ENCODE data around the gene ARHGDIG.
A peak's percentile ranks its signal among the peaks of the same experiment; 100 is the strongest.
"Not testable (repeated sequence)": the region's sequence is repeated elsewhere in the genome, so short reads cannot be mapped to it uniquely, and the experiment has no call there.

ARHGDIG gene

DNA sequence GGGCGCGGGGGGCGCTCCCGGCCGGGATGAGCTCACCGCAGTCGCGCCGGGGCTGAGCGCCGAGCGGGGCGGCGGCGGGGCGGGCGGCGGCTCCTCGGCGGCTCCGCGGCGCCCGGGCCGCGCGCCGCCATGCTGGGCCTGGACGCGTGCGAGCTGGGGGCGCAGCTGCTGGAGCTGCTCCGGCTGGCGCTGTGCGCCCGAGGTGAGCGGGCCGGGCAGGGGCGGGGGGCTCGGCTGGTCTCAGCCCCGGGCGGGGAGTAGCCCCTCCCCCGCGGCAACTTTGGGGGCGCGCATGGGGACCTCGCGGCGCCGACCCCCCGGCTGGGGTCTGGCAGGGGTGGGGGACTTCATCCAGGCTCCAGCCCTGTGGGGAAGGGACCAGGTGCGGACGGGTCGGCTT, at the start of gene ARHGDIG:
TSS of gene ARHGDIG (plus strand) at position 40 of the 400 bp plus-strand sequence. CDS start at position 130, 90 bp downstream.
- DNase-seq, result no peak

- no peak for DNase-seq
Observed at GRCh38 chr16:230949-231348, 49.4 kb upstream of the ARHGDIG start.

- DNase-seq, result peak; percentile 96
Observed at GRCh38 chr16:234468-235305, 45.7 kb upstream of the ARHGDIG start, which contains the start of gene FAM234A. Gene FAM234A (plus strand): TSS chr16:234821. CDS start chr16:254414, 19,593 bp downstream.

DNA sequence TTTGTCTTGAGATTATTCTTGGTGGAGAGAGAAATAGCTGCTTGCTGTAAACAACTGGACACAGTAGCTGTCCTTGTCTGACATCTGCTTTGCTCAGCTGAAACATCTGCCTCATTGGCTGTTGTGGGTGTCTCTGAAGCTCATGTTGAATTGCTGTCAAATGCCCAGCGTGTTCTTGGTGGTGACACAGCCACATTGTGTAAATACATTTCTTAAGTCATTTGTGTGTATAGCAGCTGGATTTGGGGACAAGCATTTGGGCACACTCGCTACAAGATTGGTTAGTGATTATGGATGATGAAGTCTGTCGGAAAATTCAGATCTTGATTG, 40.5 kb upstream of the ARHGDIG start:
- no peak for DNase-seq

GRCh38 chr16:240559-240958, 39.8 kb upstream of the ARHGDIG start:
- no peak for DNase-seq

DNA sequence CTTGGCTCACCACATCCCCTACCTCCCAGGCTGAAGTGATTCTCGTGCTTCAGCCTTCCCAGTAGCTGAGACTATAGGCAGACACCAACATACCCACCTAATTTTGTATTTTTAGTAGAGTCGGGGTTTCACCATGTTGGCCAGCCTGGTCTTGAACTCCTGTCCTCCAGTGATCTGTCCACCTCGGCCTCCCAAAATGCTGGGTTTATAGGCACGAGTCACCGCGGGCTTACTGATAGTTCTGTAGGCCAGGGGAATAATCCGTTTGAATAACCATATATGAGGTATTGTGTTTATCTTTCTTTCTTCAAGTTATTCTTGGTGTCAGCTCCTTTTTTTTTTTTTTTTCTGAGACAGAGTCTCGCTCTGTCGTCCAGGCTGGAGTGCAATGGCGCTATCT, 38.1 kb upstream of the ARHGDIG start:
- DNase-seq, result no peak

DNA sequence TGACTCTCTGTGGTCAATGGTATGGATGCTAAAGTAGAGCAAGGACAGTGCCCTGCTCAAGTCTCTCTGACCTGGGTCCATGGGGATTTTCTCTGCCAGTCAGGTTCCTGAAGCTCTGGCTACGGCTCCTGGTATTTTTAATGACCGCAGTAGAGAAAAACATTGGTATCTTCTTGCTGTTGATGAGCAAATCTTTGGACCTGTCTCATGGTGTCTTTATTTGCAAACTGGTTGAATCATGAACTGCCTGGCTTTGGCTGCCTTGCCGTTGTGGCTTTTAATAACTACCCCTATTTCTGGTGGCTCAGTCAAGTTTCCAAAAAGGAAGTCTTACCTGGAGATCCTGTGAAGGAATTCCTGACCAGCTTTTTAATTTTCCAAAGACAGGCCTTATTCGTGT, 37.0 kb upstream of the ARHGDIG start:
- no peak for DNase-seq

DNA sequence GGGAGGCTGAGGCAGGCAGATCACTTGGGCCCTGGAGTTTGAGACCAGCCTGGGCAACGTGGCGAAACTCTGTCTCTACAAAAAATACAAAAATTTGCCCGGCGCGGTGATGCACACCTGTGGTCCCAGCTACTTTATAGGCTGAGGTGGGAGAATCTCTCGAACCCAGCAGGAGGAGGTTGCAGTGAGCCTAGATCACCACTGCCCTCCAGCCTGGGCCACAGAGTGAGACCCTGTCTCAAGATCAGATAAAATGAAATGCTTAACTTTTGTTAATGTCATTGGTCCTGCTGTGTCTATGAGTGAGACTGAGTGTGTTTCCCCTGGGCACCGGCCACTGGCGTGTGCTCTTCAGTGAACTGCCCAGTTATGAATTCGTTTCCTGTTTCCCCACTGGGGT, 35.3 kb upstream of the ARHGDIG start:
- DNase-seq, result no peak

GRCh38 chr16:247027-247426, 33.4 kb upstream of the ARHGDIG start:
- no peak for DNase-seq

GRCh38 chr16:249431-249830, 31.0 kb upstream of the ARHGDIG start:
- no peak for DNase-seq

DNA sequence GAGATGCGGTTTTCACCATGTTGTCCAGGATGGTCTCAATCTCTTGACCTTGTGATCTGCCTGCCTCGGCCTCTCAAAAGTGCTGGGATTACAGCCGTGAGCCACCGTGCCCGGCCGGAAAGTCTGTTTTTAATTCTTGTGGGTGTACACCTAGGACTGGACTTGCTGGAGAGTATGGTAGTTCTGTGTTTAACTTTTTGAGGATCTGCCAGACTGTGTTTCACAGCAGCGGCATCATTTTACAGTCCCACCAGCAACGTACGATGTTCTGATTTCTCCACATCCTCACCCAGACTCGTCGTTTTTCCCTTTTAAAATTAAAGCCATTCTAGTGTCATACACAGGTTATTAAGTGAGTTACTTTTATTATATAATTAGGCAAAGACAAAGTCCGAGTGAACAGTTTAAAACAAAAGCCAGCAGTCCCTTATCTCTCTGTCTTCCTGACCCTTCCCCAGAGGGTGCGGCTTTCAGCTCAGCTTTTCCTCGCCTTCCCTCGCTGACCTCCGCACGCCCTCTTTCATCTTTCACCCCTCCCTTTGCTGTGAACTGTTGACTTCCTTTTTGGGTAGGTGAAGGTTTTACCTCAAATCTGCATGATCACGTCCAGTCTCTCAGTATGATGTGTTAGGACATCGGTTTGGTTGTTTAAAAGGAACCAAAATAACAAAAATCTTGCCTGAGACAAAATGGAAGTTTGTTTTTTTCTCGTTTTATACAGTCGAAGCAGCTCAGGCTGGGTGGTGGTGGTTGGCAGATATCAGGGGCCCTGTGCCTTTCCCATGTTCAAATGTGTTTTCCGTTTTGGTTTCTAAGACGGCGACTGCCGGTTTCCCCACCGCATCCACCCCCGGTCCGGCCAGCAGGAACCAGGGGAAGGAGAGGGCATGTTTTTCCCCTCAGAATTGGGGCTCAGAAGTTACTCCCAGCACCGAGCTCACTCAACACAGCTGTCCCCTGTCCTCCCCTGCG, 27.7 kb upstream of the ARHGDIG start:
- no peak for DNase-seq

DNA sequence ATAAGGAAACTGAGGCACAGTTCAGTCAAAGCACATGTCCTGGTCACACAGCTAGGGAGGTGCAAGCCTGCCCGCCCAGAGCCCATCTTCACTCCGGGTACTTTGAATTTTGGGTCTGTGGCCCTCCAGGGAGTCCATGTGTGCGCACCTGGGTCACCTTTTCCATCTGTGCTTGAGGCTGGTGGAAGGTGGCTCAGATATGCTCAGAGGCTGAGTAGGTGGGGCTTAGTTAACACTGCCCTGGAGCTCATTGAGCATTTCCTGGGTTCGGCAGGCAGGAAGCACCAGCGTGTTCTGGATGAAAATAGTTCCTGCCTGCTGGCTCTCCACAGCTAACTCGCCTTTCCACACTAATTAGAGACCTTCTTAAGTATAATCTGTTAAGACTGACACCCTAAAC, 26.6 kb upstream of the ARHGDIG start:
- DNase-seq, result no peak

- no peak for DNase-seq
Observed at GRCh38 chr16:254461-254860, 25.9 kb upstream of the ARHGDIG start.

DNA sequence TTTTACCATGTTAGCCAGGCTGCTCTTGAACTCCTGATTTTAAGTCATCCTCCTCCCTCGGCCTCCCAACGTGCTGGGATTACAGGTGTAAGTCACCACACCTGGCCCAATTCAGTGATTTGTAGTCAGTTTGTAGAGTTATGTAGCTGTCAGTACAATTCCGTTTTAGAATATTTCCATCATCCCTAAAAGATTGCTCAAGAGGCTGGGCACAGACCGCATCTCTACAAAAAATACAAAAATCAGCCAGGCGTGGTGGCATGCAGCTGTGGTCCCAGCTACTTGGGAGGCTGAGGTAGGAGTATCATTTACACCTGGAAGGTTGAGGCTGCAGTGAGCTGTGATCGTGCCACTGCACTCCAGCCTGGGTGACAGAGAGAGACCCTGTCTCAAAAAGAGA, 25.2 kb upstream of the ARHGDIG start:
- DNase-seq, result no peak

DNA sequence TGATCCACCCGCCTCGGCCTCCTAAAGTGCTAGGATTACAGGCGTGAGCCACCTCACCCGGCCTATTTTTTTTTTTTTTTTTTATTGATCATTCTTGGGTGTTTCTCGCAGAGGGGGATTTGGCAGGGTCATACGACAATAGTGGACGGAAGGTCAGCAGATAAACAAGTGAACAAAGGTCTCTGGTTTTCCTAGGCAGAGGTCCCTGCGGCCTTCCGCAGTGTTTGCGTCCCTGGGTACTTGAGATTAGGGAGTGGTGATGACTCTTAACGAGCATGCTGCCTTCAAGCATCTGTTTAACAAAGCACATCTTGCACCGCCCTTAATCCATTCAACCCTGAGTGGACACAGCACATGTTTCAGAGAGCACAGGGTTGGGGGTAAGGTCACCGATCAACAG, 22.3 kb upstream of the ARHGDIG start:
- not testable (repeated sequence) for DNase-seq

- DNase-seq, result no peak
Observed at GRCh38 chr16:259226-259625, 21.2 kb upstream of the ARHGDIG start.

GRCh38 chr16:259814-260253, 20.6 kb upstream of the ARHGDIG start:
- DNase-seq, result peak; percentile 47

DNA sequence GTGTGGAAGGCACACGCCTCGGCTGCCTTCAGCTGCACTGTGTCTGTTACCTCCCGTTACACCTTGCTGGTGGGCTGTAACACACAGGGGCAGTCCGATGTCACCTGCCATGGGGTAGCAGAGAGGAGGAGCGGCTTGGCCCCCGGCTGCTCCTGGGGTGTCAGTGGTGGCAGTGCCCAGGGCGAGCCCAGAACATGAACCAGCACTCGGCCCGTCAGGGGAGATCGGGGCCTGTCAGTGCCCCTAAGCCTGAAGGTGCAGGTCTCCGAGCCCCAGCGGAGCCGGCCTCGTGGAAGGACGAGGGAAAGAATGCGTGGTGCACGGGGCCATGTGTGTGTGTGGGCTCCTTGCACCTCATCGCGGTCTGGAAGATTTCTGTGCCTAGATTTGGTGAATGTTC, 20.1 kb upstream of the ARHGDIG start:
- DNase-seq, result no peak

DNA sequence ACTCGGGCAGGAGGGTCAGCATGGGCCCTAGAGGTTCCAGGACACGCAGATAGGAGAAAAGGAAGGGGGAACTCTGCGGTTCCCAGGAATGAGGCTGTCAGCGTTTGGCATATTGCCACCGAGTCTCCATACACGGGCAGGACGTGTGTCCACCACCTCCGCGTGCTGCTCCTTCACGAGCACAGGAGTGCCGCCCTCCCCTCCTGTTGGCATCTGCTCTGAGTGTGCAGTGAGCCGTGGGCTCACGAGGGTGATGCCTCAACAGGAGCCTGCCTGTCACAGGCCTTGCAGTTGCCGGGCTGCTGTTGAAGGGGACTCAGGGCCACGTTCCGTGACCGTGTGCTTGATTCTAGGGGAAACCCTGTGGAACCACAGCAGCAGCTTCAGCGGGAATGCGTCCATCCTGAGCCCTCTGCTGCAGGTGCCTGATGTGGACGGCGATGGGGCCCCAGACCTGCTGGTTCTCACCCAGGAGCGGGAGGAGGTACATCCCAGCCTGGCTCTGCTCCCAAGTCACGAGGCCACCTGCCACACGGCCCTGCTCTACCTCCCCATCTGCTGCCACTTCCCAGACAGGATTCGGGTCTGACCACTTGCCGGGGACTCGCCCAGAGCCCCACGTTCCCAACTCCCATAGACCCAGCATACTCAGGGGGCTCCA, 19.2 kb upstream of the ARHGDIG start:
- DNase-seq, result no peak

GRCh38 chr16:262121-262745, 18.2 kb upstream of the ARHGDIG start:
- peak; percentile 49 for DNase-seq

DNA sequence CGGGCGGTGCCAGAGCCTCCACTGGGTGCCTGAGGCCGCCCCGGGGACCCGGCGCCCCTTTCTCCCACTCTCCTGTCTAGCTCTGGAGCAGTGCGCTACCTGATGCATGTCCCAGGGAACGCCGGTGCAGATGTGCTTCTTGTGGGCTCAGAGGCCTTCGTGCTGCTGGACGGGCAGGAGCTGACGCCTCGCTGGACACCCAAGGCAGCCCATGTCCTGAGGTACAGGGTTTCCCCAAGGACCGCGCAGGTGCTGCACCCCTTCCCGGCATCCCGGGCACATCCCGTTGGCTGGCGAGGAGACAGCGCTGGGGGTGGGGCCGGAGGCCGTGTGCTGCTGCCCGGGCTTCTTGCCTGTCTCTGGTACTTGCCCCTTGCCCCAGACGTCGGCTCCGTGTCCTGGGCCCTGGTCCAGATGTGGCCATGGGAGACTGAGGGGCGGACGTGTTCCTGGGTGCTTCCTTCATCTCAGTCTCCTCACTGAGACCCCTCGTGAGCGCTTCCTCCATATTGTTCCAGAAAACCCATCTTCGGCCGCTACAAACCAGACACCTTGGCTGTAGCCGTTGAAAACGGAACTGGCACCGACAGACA, 17.1 kb upstream of the ARHGDIG start:
- DNase-seq, result no peak

DNA sequence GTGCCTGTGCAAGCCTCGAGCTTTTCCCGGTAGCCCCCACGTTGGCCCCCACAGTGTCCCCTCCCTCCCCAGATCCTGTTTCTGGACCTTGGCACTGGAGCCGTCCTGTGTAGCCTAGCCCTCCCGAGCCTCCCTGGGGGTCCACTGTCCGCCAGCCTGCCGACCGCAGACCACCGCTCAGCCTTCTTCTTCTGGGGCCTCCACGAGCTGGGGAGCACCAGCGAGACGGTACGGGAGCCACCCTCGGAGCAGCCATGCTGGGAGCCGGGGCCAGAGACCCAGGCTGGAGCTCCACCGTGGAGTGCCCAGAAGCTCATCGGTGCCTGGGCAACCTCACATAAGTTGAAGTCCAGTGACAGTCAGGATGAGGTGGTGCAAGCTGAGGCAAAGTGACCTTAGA, 16.4 kb upstream of the ARHGDIG start:
- no peak for DNase-seq
